GM21825 (cell line): ENCODE measurements around the gene ZNF287.

ENCODE experiments used
- ATAC-seq: cut with Tn5 transposase; IDR thresholded peaks from one replicate; pipeline ENCODE4 v1.9.1; 2021; ENCODE audit warnings: mild to moderate bottlenecking, moderate library complexity; ENCODE audit not compliant: unreplicated experiment

Gene ZNF287

DNA sequence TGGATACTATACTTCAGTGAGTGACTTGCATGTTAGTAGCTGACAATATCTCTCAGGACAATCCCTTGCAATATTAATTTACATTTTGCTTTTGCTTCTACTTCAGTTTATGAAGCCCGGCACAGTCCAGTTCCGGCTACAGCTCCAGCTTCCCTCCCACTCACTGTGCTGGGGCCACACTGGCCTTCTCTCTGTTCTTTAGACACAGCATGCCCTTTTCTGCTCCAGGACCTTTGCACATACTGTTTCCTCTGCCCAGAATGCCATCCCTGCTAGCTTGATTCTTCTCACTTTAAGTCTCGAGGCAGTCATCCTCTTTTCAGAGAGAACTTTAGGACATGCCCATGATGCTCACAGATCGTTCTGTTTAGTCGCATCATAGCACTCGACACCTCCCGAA is 51.5 kb downstream of the ZNF287 start:
- ATAC-seq: no peak

DNA sequence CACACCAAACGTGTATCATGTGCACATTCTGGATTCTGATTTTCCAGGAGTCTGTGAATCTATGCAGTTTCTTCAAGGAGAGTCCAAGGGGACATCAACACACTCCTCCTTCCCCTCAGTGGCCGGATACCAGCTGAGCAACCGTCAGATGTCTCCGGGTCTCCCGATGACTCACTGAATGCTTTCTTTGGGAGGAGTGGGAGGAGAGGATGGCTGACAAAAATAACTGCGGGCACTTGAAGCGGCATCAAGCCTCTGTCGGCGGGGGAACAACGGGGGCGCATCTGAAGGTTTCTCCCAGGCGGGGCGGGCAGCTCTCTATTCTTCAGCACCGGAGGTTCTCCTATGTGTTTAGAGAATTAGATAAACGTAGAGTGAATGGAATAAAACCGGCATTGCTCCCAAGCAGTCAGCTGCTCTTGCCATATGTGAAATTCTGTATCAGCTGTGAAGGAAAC is 52.4 kb downstream of the ZNF287 start:
- ATAC-seq: no peak

DNA sequence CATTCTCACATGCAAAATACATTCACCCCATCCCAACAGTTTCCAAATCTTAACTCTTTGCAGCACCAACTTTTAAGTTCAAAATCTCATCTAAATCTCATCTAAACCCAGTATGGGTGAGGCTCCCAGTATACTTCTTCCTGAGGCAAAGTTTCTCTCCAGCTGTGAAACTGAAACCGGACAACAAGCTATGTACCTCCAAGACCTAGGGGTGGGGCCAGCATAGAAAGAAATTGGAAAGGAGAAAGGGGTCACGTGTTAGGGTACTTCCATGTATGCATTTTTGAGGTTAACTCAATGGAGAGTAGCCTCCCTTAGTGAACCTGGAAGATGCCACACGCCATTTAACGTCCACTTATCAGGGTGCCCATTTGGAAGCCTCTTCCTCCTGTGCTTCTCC is 53.1 kb downstream of the ZNF287 start:
- no peak for ATAC-seq

DNA sequence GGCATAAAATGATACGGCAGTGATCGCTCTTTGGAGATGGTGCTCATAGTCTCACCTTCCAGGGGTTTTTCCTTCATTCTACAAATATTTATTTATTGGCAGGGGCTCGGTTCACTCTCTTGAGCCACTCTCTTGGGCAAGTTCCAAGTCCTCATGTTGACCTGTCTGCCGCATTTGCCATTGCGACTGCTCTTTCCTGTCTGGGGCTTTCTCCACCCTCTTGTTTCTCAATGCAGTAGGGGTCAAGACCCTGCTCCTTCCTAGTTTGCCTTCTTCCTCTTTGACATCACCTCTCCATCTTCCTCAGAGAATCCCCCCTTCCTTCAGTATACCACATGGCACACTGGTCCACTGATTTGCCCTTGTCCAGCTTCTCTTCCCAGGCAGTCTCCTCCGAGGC is 55.1 kb downstream of the ZNF287 start:
- no peak for ATAC-seq

DNA sequence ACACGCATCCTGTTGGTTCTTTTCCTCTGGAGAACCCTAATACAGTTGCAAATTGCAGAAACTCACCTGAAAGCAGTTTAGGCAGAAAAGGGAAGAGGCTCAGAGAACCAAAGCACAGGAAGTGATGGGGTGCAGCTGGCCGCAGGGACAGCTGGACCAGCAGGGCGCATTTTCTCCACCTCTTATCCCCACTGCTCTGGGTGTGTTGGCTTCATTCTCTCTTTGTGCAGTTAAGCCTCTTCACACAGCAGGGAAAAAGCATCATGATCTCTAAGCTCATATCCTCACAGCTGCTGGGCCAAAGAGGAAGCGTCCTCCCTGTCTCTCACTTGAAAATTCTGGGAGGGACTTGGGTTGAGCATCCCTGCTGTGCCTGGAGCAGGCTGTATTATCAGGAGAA is 57.0 kb downstream of the ZNF287 start:
- ATAC-seq: no peak

DNA sequence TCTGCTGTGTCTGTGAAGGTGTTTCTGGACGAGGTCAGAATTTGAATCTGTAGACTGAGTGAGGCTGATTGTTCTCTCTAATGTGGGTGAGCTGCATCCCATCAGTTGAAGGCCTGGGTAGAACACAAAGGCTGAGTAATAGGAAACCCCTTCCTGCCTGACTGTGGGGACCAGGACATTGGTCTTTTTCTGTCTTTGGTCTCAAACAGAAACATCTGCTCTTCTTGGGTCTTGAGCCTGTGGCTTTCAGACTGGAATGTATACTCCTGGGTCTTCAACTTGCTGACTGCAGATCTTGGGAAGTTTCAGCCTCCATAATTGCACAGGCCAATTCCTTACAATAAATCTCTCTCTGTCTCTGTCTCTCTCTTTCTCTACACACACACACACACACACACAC is 57.4 kb downstream of the ZNF287 start:
- no peak for ATAC-seq

DNA sequence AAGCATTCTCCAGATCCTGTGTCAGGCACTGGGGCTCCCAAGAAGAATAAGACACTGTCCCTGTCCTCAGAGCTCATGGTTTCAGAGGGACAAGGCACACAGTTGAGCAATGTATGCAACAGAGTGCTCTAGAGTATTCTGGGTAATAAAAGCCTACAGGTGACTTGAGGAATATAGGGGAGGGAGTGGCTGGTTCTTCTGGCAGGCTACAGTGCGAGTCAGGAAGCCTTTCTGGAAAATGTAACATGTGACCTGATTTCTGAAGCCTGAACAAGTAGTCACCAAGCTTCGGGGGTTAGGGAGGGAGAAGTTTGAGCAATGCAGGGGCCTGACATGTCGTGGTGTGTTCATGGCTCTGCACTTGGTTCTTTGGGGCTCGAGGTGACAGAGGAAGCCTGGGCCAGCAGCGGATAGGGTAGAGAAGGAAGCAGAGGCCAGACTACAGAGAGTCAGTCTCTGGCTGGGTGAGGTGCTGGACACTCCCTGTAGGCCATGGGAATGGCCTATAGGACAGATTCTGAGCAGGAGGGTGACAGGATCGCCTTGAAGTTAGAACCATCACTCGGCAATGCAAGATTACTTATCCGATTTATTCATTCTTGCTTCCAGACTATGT is 61.0 kb downstream of the ZNF287 start:
- ATAC-seq: no peak

DNA sequence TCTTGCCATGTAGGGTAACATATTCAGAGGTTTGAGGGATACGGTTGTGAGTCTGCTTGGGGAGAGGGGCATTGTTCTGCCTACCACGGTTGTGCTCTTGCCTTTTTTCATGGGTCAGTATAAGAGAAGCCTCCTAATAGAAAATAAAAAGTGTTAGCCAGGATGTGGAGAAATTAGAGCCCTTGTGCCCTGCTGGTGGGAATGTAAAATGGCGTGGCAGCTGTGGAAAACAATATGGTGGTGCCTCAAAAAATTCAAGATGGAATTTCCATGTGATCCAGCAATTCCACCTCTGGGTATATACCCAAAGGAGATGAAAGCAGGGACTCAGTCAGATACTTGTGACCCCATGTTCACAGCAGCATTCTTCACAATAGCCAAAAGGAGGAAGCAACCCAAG is 62.8 kb downstream of the ZNF287 start:
- no peak for ATAC-seq

DNA sequence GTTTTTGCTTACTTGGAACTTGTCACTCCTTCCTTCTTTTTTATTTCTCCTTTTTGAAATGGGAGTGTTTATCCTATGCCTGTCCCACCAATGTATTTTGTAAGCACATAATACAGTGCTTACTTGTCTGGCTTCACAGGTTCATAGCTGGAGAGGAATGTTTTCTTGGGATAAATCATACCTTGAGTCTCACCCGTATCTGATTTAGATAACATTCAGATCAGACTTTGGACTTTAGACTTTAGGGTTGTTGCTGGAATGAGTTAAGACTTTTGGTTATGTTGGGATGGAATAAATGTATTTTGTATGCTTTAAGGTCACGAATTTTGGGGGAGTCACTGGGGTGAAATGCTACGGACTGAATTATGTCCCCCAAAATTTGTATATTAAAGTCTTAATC is 64.0 kb downstream of the ZNF287 start:
- ATAC-seq: no peak
